Astrocyte (in vitro differentiated cells and primary cell): ENCODE results near the gene TSG101. TPM values are rescaled to one million over a fixed set of nuclear protein-coding genes. Genes with fewer than 3 reads are reported as not detected.

Source experiments
- DNase-seq: peaks from one replicate; pipeline ENCODE4 v3.0.0-alpha.2; 2010; ENCODE audit warnings: low read depth
- FAIRE-seq: peaks from 2 replicates; lab custom pipeline; 2011; peaks lifted over from hg19 to GRCh38; lab: Jason Lieb, UNC
- H2AFZ ChIP-seq: 2 replicates; pipeline ENCODE4 v1.6.0; 2012; ENCODE audit warnings: low read depth, low read length, inconsistent platforms
- H3K27ac ChIP-seq: 2 replicates; pipeline ENCODE4 v1.5.1; 2011; ENCODE audit warnings: low read depth, low read length, inconsistent platforms
- H3K27me3 ChIP-seq: 2 replicates; pipeline ENCODE4 v1.6.0; 2011; ENCODE audit warnings: low read length, inconsistent platforms; ENCODE audit not compliant: insufficient read depth
- H3K36me3 ChIP-seq: 2 replicates; pipeline ENCODE4 v1.5.1; 2011; ENCODE audit warnings: low read length, inconsistent platforms; ENCODE audit not compliant: insufficient read depth
- H3K4me1 ChIP-seq: 2 replicates; pipeline ENCODE4 v1.5.1; 2011; ENCODE audit warnings: low read length, inconsistent platforms; ENCODE audit not compliant: insufficient read depth
- H3K4me2 ChIP-seq: 2 replicates; pipeline ENCODE4 v1.6.0; 2012; ENCODE audit warnings: low read length, inconsistent platforms
- H3K4me3 ChIP-seq: 2 replicates; pipeline ENCODE4 v1.5.1; 2011; ENCODE audit warnings: low read depth, mild to moderate bottlenecking, low read length, inconsistent platforms; ENCODE audit not compliant: insufficient read depth
- H3K79me2 ChIP-seq: 2 replicates; pipeline ENCODE4 v1.6.0; 2012; ENCODE audit warnings: mild to moderate bottlenecking, low read length, inconsistent platforms; ENCODE audit not compliant: insufficient read depth
- H3K9ac ChIP-seq: 2 replicates; pipeline ENCODE4 v1.6.0; 2012; ENCODE audit warnings: mild to moderate bottlenecking, low read length, inconsistent platforms
- H3K9me3 ChIP-seq: 2 replicates; pipeline ENCODE4 v1.5.1; 2012; ENCODE audit warnings: low read depth, mild to moderate bottlenecking, low read length, inconsistent platforms; ENCODE audit not compliant: insufficient read depth
- H4K20me1 ChIP-seq: 2 replicates; pipeline ENCODE4 v1.6.0; 2012; ENCODE audit warnings: low read length, inconsistent platforms; ENCODE audit not compliant: insufficient read depth
- H3K27ac Mint-ChIP-seq: one replicate; pipeline ENCODE4 v1.8.0; 2021; ENCODE audit warnings: mild to moderate bottlenecking, mixed read lengths; ENCODE audit not compliant: unreplicated experiment
- H3K27me3 Mint-ChIP-seq: one replicate; pipeline ENCODE4 v1.8.0; 2021; ENCODE audit warnings: low read depth, mixed read lengths; ENCODE audit not compliant: unreplicated experiment
- H3K36me3 Mint-ChIP-seq: one replicate; pipeline ENCODE4 v1.8.0; 2021; ENCODE audit warnings: low read depth, mixed read lengths; ENCODE audit not compliant: unreplicated experiment
- H3K4me1 Mint-ChIP-seq: one replicate; pipeline ENCODE4 v1.8.0; 2021; ENCODE audit warnings: low read depth, mixed read lengths; ENCODE audit not compliant: unreplicated experiment
- H3K4me3 Mint-ChIP-seq: one replicate; pipeline ENCODE4 v1.8.0; 2021; ENCODE audit warnings: mild to moderate bottlenecking, moderate library complexity, mixed read lengths; ENCODE audit not compliant: unreplicated experiment
- H3K9me3 Mint-ChIP-seq: one replicate; pipeline ENCODE4 v1.8.0; 2021; ENCODE audit warnings: mild to moderate bottlenecking, mixed read lengths; ENCODE audit not compliant: unreplicated experiment
- CTCF ChIP-seq: IDR thresholded peaks from 2 replicates; pipeline ENCODE4 v1.5.1; 2011; ENCODE audit warnings: low read depth, mild to moderate bottlenecking, inconsistent platforms, low read length, moderate library complexity; ENCODE audit not compliant: insufficient read depth
- EZH2 ChIP-seq: IDR thresholded peaks from 2 replicates; pipeline ENCODE4 v1.6.1; 2012; ENCODE audit warnings: mild to moderate bottlenecking, low read length, inconsistent platforms; ENCODE audit not compliant: insufficient read depth
- total RNA-seq: library from RNA; stranded (reverse); gene quantifications from 2 replicates; pipeline ENCODE4 v1.2.1, GENCODE V29; 2021

The TSG101 gene
- total RNA-seq, 1 donor from 2014 or later = 53.1 TPM

- Histone ChIP-seq H3K36me3 (peaks cover 15% of the 10 kb centered on the region), H4K20me1 (peaks cover 4% of the 10 kb centered on the region), H3K9ac (no peak overlapping the region), H3K9me3 (no peaks in the 10 kb centered on the region), H3K27me3 (no peaks in the 10 kb centered on the region), H3K4me1 (no peaks in the 10 kb centered on the region), H3K4me3 (no peak overlapping the region), H3K27ac (no peak overlapping the region), H2AFZ (no peak overlapping the region), H3K4me2 (no peak overlapping the region), H3K79me2 (no peaks in the 10 kb centered on the region)
- peaks cover 12% of the 10 kb centered on the region for H3K36me3 Mint-ChIP-seq
- TF ChIP-seq CTCF = no peak
- no peaks in the 10 kb centered on the region for H3K9me3 Mint-ChIP-seq
- H3K4me1 Mint-ChIP-seq = peaks cover 11% of the 10 kb centered on the region
- no peaks in the 10 kb centered on the region for H3K27me3 Mint-ChIP-seq
- no peak for DNase-seq
- no peak overlapping the region for H3K4me3 Mint-ChIP-seq
- no peak overlapping the region for H3K27ac Mint-ChIP-seq
- no peak for FAIRE-seq
Measured at GRCh38 chr11:18495271-18495670, 31.5 kb downstream of the TSG101 start.

- Mint-ChIP-seq H3K27ac (no peak overlapping the region), H3K4me1 (peaks cover 15% of the 10 kb centered on the region), H3K4me3 (no peak overlapping the region), H3K36me3 (peaks cover 13% of the 10 kb centered on the region), H3K9me3 (no peaks in the 10 kb centered on the region), H3K27me3 (no peaks in the 10 kb centered on the region)
- H3K27me3 ChIP-seq = no peaks in the 10 kb centered on the region
- H3K4me2 ChIP-seq = no peak overlapping the region
- H3K9me3 ChIP-seq = no peaks in the 10 kb centered on the region
- peaks cover 15% of the 10 kb centered on the region for H3K36me3 ChIP-seq
- H2AFZ ChIP-seq = no peak overlapping the region
- H4K20me1 ChIP-seq = peaks cover 4% of the 10 kb centered on the region
- H3K4me3 ChIP-seq = no peak overlapping the region
- H3K79me2 ChIP-seq = no peaks in the 10 kb centered on the region
- TF ChIP-seq CTCF (no peak), EZH2 (no peak)
- FAIRE-seq (no peak), DNase-seq (no peak)
- no peak overlapping the region for H3K9ac ChIP-seq
- no peak overlapping the region for H3K27ac ChIP-seq
- no peaks in the 10 kb centered on the region for H3K4me1 ChIP-seq
Measured at GRCh38 chr11:18493310-18493709, 33.4 kb downstream of the TSG101 start.

- no peak for FAIRE-seq
- Mint-ChIP-seq H3K27me3 (no peaks in the 10 kb centered on the region), H3K4me3 (no peak overlapping the region), H3K36me3 (peaks cover 11% of the 10 kb centered on the region), H3K27ac (no peak overlapping the region), H3K4me1 (peaks cover 15% of the 10 kb centered on the region), H3K9me3 (no peaks in the 10 kb centered on the region)
- Histone ChIP-seq H3K36me3 (peaks cover 15% of the 10 kb centered on the region), H2AFZ (no peak overlapping the region), H3K79me2 (no peaks in the 10 kb centered on the region), H3K4me3 (no peak overlapping the region), H3K9me3 (no peaks in the 10 kb centered on the region), H3K4me2 (no peak overlapping the region), H3K4me1 (no peaks in the 10 kb centered on the region), H4K20me1 (peaks cover 4% of the 10 kb centered on the region), H3K9ac (no peak overlapping the region), H3K27ac (no peak overlapping the region), H3K27me3 (no peaks in the 10 kb centered on the region)
- TF ChIP-seq EZH2 = no peak
- no peak for TF ChIP-seq CTCF
- no peak for DNase-seq
Measured at GRCh38 chr11:18492888-18493287, 33.9 kb downstream of the TSG101 start.
